Measurements from ENCODE around the gene PARD6B.
"Not testable (repeated sequence)": the region's sequence is repeated elsewhere in the genome, so short reads cannot be mapped to it uniquely, and the experiment has no call there.

PARD6B gene

DNA sequence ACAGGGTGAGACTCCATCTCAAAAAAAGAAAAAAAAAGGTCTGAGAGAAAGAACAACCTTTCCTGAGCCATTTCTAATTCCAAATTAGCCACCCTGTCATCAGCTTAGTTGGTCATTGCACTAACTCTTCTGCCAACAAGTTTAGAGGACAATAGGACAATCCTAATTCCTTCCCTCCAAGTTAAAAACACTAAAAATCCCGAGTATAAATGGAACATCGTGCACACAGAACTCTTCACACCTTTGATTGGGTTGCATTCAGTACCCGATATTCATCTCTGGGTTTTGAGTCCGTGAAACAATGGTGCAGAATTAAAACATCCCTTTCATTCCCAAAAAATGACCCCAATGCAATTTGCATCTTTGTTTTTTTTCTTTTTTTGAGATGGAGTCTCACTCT lies 23.0 kb downstream of the PARD6B start:
- TF ChIP-seq CTCF (IDR thresholded peaks at IDR 0.05): no peak
- DNase-seq (ENCODE audit: low spot score): no peak
- Histone ChIP-seq H3K4me3 (no peak overlapping the region), H3K27ac (no peak overlapping the region)

DNA sequence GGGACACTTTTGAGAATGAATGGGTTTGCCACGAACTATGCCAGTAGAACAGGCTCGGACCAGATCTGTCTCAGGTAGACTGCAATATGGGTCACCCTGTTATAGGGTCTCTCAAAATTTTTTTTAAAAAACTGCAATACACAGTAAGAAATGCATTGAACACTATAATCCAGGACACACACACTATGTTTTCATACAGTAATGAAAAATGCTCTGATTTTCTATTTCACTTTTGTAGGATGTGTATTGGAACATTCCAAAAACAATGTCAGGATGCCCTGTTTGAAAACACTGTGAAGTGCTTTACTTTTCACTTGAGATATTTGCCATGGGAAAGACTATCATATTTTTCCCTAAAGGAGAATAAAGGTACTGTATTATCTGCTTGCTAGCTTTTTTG lies 25.1 kb downstream of the PARD6B start:
- Histone ChIP-seq H3K27ac (no peak overlapping the region), H3K4me3 (no peak overlapping the region)
- TF ChIP-seq CTCF (IDR thresholded peaks at IDR 0.05): no peak
- no peak for DNase-seq (ENCODE audit: low spot score)

DNA sequence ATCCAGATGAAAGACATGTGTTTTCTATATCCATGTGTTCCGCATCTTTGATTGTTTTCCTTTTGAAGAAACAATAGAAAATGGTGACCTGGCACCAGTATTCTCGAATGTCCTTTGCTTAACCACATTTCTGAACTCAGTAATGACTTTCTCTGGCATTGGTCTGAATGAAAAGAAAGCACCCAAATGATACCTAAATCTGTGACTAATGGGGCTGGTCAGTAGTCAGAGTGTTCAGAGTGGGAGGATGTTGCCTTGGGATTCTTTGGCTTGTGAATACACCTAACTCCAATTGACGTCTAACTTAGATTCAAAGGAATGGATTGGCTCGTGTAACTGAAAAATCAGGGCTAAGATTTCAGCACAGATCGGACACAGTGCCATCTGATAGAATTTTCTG lies 27.1 kb downstream of the PARD6B start:
- TF ChIP-seq CTCF (IDR thresholded peaks at IDR 0.05): no peak
- no peak overlapping the region for H3K4me3 ChIP-seq

GRCh38 chr20:50758992-50759391 lies 27.6 kb downstream of the PARD6B start:
- H3K4me3 ChIP-seq: no peak overlapping the region
- no peak for DNase-seq (ENCODE audit: low spot score)
- no peak overlapping the region for H3K27ac ChIP-seq
- no peak for TF ChIP-seq CTCF (IDR thresholded peaks at IDR 0.05)

More for the DNA sequence above, 27.1 kb downstream of the PARD6B start:
- no peak overlapping the region for H3K27ac ChIP-seq
- DNase-seq (ENCODE audit: low spot score): no peak

DNA sequence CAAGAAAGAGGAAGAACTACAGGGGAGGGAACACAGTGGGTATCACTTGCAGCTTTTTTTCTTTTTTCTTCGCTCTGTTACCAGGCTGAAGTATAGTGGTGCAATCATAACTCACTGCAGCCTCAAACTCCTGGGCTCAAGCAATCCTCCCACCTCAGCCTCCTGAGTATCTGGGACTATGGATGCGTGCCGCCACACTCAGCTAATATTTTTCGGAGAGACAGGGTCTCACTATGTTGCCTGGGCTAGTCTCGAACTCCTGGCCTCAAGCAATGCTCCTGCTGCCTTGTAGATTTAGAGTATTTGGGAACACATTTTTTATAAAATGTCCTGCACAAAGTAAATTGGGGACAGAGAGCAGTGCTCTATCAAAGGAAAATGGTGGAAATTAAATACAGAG lies 28.3 kb downstream of the PARD6B start:
- Histone ChIP-seq H3K27ac (no peak overlapping the region), H3K4me3 (no peak overlapping the region)
- no peak for TF ChIP-seq CTCF (IDR thresholded peaks at IDR 0.05)
- DNase-seq (ENCODE audit: low spot score): no peak

GRCh38 chr20:50762045-50762422 lies 30.7 kb downstream of the PARD6B start:
- TF ChIP-seq CTCF (IDR thresholded peaks at IDR 0.05): no peak
- peak; percentile 36 for DNase-seq (ENCODE audit: low spot score)
- H3K27ac ChIP-seq: no peak overlapping the region
- H3K4me3 ChIP-seq: no peak overlapping the region

DNA sequence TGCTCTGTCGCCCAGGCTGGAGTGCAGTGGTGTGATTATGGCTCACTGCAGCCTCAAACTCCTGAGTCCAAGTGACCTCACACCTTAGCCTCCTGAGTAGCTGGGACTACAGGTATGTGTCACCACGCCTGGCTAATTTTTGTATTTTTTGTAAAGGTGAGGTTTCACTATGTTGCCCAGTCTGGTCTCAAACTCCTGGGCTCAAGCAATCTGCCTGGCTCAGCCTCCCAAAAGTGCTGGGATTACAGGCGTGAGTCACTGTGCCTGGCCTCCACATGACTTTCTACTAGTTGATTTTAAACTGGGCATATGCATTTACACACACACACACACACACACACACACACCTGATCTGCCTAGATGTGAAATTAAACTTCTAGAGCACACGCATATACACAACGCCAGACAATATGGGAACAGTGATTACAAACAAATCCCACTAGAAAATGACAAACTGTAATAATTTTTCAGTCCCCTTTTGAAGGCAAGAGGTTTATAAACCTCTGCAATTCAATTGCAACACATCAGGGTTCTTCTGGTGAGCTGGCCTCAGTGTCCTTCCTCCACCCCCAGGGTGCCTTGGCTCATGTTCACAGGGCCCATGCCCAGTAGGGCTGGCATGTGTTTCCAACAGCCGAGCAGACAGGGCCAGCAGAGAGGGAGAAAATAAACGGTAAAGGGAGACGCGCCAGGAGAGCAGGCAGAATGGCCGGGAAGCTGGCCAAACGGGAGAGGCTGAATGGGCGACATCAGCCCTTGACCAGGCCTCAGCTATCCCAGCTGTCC lies 31.2 kb downstream of the PARD6B start:
- Histone ChIP-seq H3K4me3 (no peak overlapping the region), H3K27ac (peak overlapping the region in 1 of 2 donors; percentile 76)
- peak; percentile 85 for DNase-seq (ENCODE audit: low spot score)
- TF ChIP-seq CTCF (IDR thresholded peaks at IDR 0.05): no peak

DNA sequence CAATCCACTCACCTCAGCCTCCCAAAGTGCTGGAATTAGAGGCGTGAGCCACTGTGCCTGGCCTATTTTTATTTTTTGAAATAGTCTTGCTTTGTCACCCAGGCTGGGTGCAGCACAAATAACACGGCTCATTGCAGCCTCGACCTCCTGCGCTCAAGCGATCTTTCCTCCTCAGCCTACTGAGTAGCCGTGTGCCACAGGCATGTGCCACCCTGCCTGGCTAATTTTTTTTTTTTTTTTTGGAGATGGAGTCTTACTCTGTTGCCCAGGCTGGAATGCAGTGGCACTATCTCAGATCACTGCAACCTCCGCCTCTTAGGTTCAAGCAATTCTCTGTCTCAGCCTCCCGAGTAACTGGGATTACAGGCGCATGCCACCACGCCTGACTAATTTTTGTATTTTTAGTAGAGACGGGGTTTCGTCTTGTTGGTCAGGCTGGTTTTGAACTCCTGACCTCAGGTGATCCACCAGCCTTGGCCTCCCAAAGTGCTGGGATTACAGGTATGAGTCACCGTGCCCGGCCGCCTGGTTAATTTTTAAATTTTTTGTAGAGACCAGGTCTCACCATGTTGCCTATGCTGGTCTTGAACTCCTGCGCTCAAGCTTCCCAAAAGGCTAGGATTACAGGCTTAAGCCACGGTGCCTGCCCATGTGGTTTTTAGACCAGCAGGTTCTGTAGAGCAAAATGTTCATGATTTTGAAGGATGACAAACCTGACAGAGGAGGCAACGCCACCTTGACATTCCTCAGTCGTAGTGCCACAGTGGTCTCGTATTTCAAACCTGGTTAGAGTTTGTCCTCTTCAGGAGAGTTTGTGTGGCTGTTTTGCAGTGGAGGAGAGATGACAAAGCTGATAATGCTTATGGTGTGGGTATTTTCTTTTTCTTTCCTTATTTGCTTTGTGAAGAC lies 32.4 kb downstream of the PARD6B start:
- peak; percentile 35 for DNase-seq (ENCODE audit: low spot score)
- H3K4me3 ChIP-seq, H3K27ac ChIP-seq: not testable (repeated sequence)

- H3K27ac ChIP-seq, H3K4me3 ChIP-seq: not testable (repeated sequence)
- peak; percentile 54 for DNase-seq (ENCODE audit: low spot score)
Observed at GRCh38 chr20:50765251-50765650, 33.9 kb downstream of the PARD6B start.

All from coronary artery (tissue), 2 donors.